GM12878 (cell line): ENCODE data around the gene NPR2. TPM values are rescaled to one million over a fixed set of nuclear protein-coding genes. Genes with fewer than 3 reads are reported as not detected.
A peak's percentile ranks its signal among the peaks of the same experiment; 100 is the strongest.

ENCODE experiments used
- ATF3 ChIP-seq: IDR thresholded peaks from 2 replicates; pipeline ENCODE4 v1.6.1; 2011; ENCODE audit warnings: low read depth, mild to moderate bottlenecking, low read length, moderate library complexity, borderline replicate concordance; ENCODE audit errors: extremely low read depth
- BACH1 ChIP-seq: fragments of 450-650 bp; IDR thresholded peaks from 2 replicates; pipeline ENCODE4 v1.6.1; 2017; ENCODE audit warnings: mild to moderate bottlenecking, borderline replicate concordance
- CHD1 ChIP-seq: IDR thresholded peaks from 2 replicates; pipeline ENCODE4 v1.6.1; 2012; ENCODE audit warnings: low read depth, low read length, improper control_type of control experiment
- CTCF ChIP-seq, 3 experiments: IDR thresholded peaks in 2 of 3; conservative IDR thresholded peaks in 1 of 3; 2 replicates each; pipeline ENCODE4 v1.5.1; 2011; ENCODE audit warnings: low read depth in 3 of 3, low read length in 3 of 3, mild to moderate bottlenecking in 3 of 3, control low read depth in 2 of 3, moderate library complexity in 2 of 3, inconsistent platforms in 1 of 3, mixed read lengths in 1 of 3; ENCODE audit not compliant: control insufficient read depth in 2 of 3, insufficient read depth in 1 of 3; ENCODE audit errors: extremely low read depth in 1 of 3
- EP300 ChIP-seq, 2 experiments: fragments of 150-350 bp in 1 of 2; IDR thresholded peaks; 2 replicates each; pipeline ENCODE4 v1.6.1; 2011 to 2012; ENCODE audit warnings: low read depth in 2 of 2, low read length in 2 of 2, borderline replicate concordance in 1 of 2, improper control_type of control experiment in 1 of 2, inconsistent platforms in 1 of 2; ENCODE audit not compliant: control insufficient read depth in 1 of 2
- ESRRA ChIP-seq: IDR thresholded peaks from 2 replicates; pipeline ENCODE4 v1.6.1; 2012; ENCODE audit warnings: mild to moderate bottlenecking, low read length, improper control_type of control experiment
- FOXM1 ChIP-seq: IDR thresholded peaks from 2 replicates; pipeline ENCODE4 v1.6.1; 2012; ENCODE audit warnings: low read depth, mild to moderate bottlenecking, inconsistent platforms, low read length, moderate library complexity
- HCFC1 ChIP-seq: fragments of 150-350 bp; IDR thresholded peaks from 2 replicates; pipeline ENCODE4 v1.6.1; 2014; ENCODE audit warnings: low read length
- HDAC6 ChIP-seq: fragments of 200-600 bp; sonication (generic); IDR thresholded peaks from one replicate; pipeline ENCODE4 v1.8.0; 2017; ENCODE audit warnings: antibody characterized with exemption; ENCODE audit not compliant: unreplicated experiment
- IRF4 ChIP-seq: IDR thresholded peaks from 2 replicates; pipeline ENCODE4 v1.6.1; 2011; ENCODE audit warnings: low read depth, low read length
- PAX5 ChIP-seq: IDR thresholded peaks from 2 replicates; pipeline ENCODE4 v1.6.1; 2011; ENCODE audit warnings: low read depth, low read length, borderline replicate concordance
- POLR2AphosphoS5 ChIP-seq: IDR thresholded peaks from 2 replicates; pipeline ENCODE4 v1.6.1; 2011; ENCODE audit warnings: mild to moderate bottlenecking, low read length, inconsistent platforms
- RELB ChIP-seq: fragments of 450-650 bp; IDR thresholded peaks from 2 replicates; pipeline ENCODE4 v1.6.1; 2017; ENCODE audit warnings: low read depth, mild to moderate bottlenecking, moderate library complexity
- SUZ12 ChIP-seq: fragments of 200-600 bp; sonication (generic); IDR thresholded peaks from one replicate; pipeline ENCODE4 v1.6.1; 2018; ENCODE audit warnings: antibody characterized with exemption, mild to moderate bottlenecking; ENCODE audit not compliant: unreplicated experiment
- YBX1 ChIP-seq: fragments of 450-650 bp; IDR thresholded peaks from 2 replicates; pipeline ENCODE4 v1.6.1; 2016; ENCODE audit warnings: antibody characterized with exemption
- ZBTB40 ChIP-seq: fragments of 450-650 bp; IDR thresholded peaks from 2 replicates; pipeline ENCODE4 v1.6.1; 2016; ENCODE audit warnings: mild to moderate bottlenecking, moderate library complexity, borderline replicate concordance
- ZNF592 ChIP-seq: fragments of 450-650 bp; IDR thresholded peaks from 2 replicates; pipeline ENCODE4 v1.6.1; 2017; ENCODE audit warnings: mild to moderate bottlenecking, moderate library complexity
- polyA plus RNA-seq, 11 experiments: library from polyadenylated mRNA; depleted of rRNA in 4 of 11; unstranded in 6 of 11; stranded (reverse) in 5 of 11; fragments of >200 nt; fragmentation: Nextera tagmentation in 4 of 11; fragmentation: Illumina TruSeq in 1 of 11; extraction: Ambion mirVana in 4 of 11; extraction: Trizol in 1 of 11; gene quantifications; 1 replicate in 1 of 11; 2 replicates in 10 of 11; pipeline versions ENCODE4 v1.2.1 to v1.2.3, GENCODE V29; 2011 to 2016; ENCODE audit warnings: inconsistent platforms in 2 of 11, missing spikeins in 2 of 11, low read depth in 1 of 11
- total RNA-seq, 4 experiments: library from RNA; depleted of rRNA in 3 of 4; stranded (reverse); fragments of >200 nt in 3 of 4; fragmentation: Illumina TruSeq in 1 of 4; extraction: Trizol in 1 of 4; gene quantifications; 2 replicates each; pipeline versions ENCODE4 v1.2.1 to v1.2.3, GENCODE V29; 2013 to 2021

NPR2 gene
- total and polyA plus RNA-seq, 10 of the 15 experiments (the other 5 are each of a cell fraction or from before 2014, with no cell fraction given) = 2.0 to 20.9 (median 6.8) TPM

- TF ChIP-seq ZNF592 = no peak
- no peak for TF ChIP-seq ESRRA
- no peak for TF ChIP-seq IRF4
- no peak for TF ChIP-seq CTCF (IDR thresholded peaks at IDR 0.05 in 2 of 3, conservative IDR thresholded peaks at IDR 0.05 in 1 of 3; ENCODE audit: control insufficient read depth in 2 of 3, extremely low read depth in 1 of 3, insufficient read depth in 1 of 3, low read depth in 3 of 3, low read length in 3 of 3)
- no peak for TF ChIP-seq CHD1
- TF ChIP-seq HDAC6 = no peak
- peak; percentile 58 for TF ChIP-seq RELB
- no peak for TF ChIP-seq BACH1
- TF ChIP-seq ZBTB40 = no peak
- TF ChIP-seq ATF3 = no peak
- TF ChIP-seq EP300 (IDR thresholded peaks at IDR 0.05; ENCODE audit: borderline replicate concordance in 1 of 2, control insufficient read depth in 1 of 2, low read depth in 2 of 2, low read length in 2 of 2) = 0 out of 4 replicates have a peak, but pooled peaks of 1 of the 2 experiments have one; percentile 18
- TF ChIP-seq FOXM1 = peak; percentile 47; the same call in 1 of the 2 replicates
- no peak for TF ChIP-seq HCFC1
- TF ChIP-seq POLR2AphosphoS5 = no peak
- TF ChIP-seq SUZ12 = no peak
- TF ChIP-seq PAX5 = no peak
- TF ChIP-seq YBX1 = no peak
Observed at GRCh38 chr9:35844628-35845270, 53.4 kb downstream of the NPR2 start (continued).
